SU-DHL-6 (cell line): ENCODE measurements around the gene GRID1.

Experiments used
- H2AFZ ChIP-seq: fragments of 200-600 bp; sonication (generic); 2 replicates; pipeline ENCODE4 v1.6.1; 2014; ENCODE audit warnings: low read depth, mild to moderate bottlenecking, moderate library complexity, mixed read lengths, antibody characterized with exemption, low read length; ENCODE audit not compliant: severe bottlenecking
- H3F3A ChIP-seq: fragments of 200-600 bp; shearing (Covaris generic); 2 replicates; pipeline ENCODE4 v1.6.0; 2016; ENCODE audit warnings: antibody characterized with exemption, mild to moderate bottlenecking; ENCODE audit not compliant: insufficient read depth
- H3K27ac ChIP-seq: fragments of 200-600 bp; sonication (generic); 2 replicates; pipeline ENCODE4 v1.5.1; 2016; ENCODE audit warnings: low read depth, mild to moderate bottlenecking, low read length, moderate library complexity, mixed read lengths
- H3K27me3 ChIP-seq: fragments of 200-600 bp; sonication (generic), shearing (Covaris generic); 2 replicates; pipeline ENCODE4 v1.6.0; 2014; ENCODE audit warnings: mild to moderate bottlenecking, low read length
- H3K36me3 ChIP-seq: fragments of 200-600 bp; sonication (generic); 2 replicates; pipeline ENCODE4 v1.6.1; 2014; ENCODE audit warnings: mild to moderate bottlenecking, low read length, mixed read lengths
- H3K4me2 ChIP-seq: fragments of 300-600, 200-600 bp; shearing (Covaris generic), sonication (generic); 2 replicates; pipeline ENCODE4 v1.6.0; 2014; ENCODE audit warnings: low read length, low read depth, mild to moderate bottlenecking; ENCODE audit not compliant: poor library complexity, severe bottlenecking
- H3K4me3 ChIP-seq: fragments of 200-600 bp; sonication (generic); 2 replicates; pipeline ENCODE4 v1.5.1; 2014; ENCODE audit warnings: antibody characterized with exemption, low read length, mild to moderate bottlenecking, mixed read lengths; ENCODE audit not compliant: insufficient read depth, poor library complexity, severe bottlenecking
- H3K79me2 ChIP-seq: fragments of 200-600 bp; sonication (generic); 2 replicates; pipeline ENCODE4 v1.6.1; 2014; ENCODE audit warnings: mild to moderate bottlenecking, low read length, moderate library complexity; ENCODE audit not compliant: insufficient read depth
- H3K9ac ChIP-seq: fragments of 200-600 bp; sonication (generic); 2 replicates; pipeline ENCODE4 v1.7.0; 2014; ENCODE audit warnings: mild to moderate bottlenecking, low read length
- H3K9me2 ChIP-seq: fragments of 200-600 bp; sonication (generic); replicated peaks from 2 replicates; pipeline ENCODE4 v1.6.1; 2014; ENCODE audit warnings: low read length; ENCODE audit not compliant: insufficient read depth
- H3K9me3 ChIP-seq: fragments of 200-600 bp; sonication (generic); 2 replicates; pipeline ENCODE4 v1.6.1; 2014; ENCODE audit warnings: low read length, mixed read lengths; ENCODE audit not compliant: insufficient read depth
- H4K20me1 ChIP-seq: fragments of 200-600 bp; sonication (generic); 2 replicates; pipeline ENCODE4 v1.6.1; 2014; ENCODE audit warnings: low read depth, mild to moderate bottlenecking, antibody characterized with exemption, low read length, moderate library complexity, mixed read lengths
- CTCF ChIP-seq: fragments of 200-600 bp; sonication (generic); IDR thresholded peaks from one replicate; pipeline ENCODE4 v1.5.1; 2017; ENCODE audit warnings: antibody characterized with exemption, mild to moderate bottlenecking, low read length, moderate library complexity; ENCODE audit not compliant: insufficient read depth, poor library complexity, severe bottlenecking
- EZH2phosphoT487 ChIP-seq: fragments of 200-600 bp; sonication (generic), shearing (Covaris generic); conservative IDR thresholded peaks from 2 replicates; pipeline ENCODE4 v1.6.1; 2018; ENCODE audit warnings: mild to moderate bottlenecking, antibody characterized with exemption, low read length, moderate library complexity, mixed read lengths

The GRID1 gene

DNA sequence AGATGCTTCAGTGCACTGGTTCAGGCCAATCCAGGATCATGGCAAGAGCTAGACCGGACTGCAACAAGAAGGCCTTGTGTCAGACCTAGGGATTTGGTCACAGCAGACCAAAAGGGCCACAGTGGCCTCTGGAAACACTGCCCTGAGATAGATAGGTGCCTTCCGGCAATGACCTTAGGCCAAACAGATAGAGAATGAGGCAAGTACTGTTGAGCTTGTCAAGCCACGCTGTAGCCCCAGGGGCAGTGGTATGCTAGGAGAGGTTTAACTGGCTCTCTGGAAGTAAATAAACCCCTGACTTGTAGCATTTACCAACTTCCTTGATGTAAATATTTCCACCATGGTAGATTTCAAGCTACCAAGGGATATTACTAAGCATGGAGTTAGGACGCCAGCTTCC is 197.5 kb downstream of the GRID1 start:
- TF ChIP-seq CTCF: no peak
- TF ChIP-seq EZH2phosphoT487: no peak
- no peaks in the 10 kb centered on the region for H4K20me1 ChIP-seq
- H3K9me2 ChIP-seq: no peaks in the 10 kb centered on the region
- H3K27me3 ChIP-seq: no peaks in the 10 kb centered on the region
- no peaks in the 10 kb centered on the region for H3K9me3 ChIP-seq
- no peak overlapping the region for H3K9ac ChIP-seq
- H3K4me2 ChIP-seq: no peak overlapping the region
- H3K79me2 ChIP-seq: no peaks in the 10 kb centered on the region
- no peaks in the 10 kb centered on the region for H3K36me3 ChIP-seq
- no peaks in the 10 kb centered on the region for H3F3A ChIP-seq
- H2AFZ ChIP-seq: no peak overlapping the region
- no peak overlapping the region for H3K27ac ChIP-seq
- H3K4me3 ChIP-seq: no peak overlapping the region

GRCh38 chr10:86168256-86168655 is 198.3 kb downstream of the GRID1 start:
- no peak for TF ChIP-seq CTCF
- TF ChIP-seq EZH2phosphoT487: no peak
- Histone ChIP-seq H2AFZ (no peak overlapping the region), H3K79me2 (no peaks in the 10 kb centered on the region), H3K9me3 (no peaks in the 10 kb centered on the region), H4K20me1 (no peaks in the 10 kb centered on the region), H3K9me2 (no peaks in the 10 kb centered on the region), H3K27me3 (no peaks in the 10 kb centered on the region), H3K36me3 (no peaks in the 10 kb centered on the region), H3K9ac (no peak overlapping the region), H3F3A (no peaks in the 10 kb centered on the region), H3K4me3 (no peak overlapping the region), H3K4me2 (no peak overlapping the region), H3K27ac (no peak overlapping the region)

DNA sequence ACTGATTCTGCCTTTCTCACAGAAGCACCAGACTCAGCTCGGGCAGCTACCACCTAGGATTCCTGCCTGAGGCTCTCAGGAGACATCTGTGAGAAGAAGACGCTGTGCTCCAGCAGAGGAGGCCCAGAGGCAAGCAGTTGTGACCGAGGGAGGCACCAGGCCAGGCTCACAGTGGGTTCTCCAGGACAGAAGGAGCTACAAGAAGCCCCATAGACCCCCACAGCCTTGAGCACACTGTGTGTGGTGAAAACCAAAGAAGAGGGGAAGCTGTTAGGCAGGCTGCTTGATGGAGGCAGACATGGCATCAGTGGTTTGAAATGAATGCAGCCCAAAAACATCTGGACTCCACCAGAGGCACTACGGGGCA is 198.8 kb downstream of the GRID1 start:
- Histone ChIP-seq H3K9me3 (no peaks in the 10 kb centered on the region), H2AFZ (no peak overlapping the region), H3K4me3 (no peak overlapping the region), H3K36me3 (no peaks in the 10 kb centered on the region), H3F3A (no peaks in the 10 kb centered on the region), H3K27ac (no peak overlapping the region), H4K20me1 (no peaks in the 10 kb centered on the region), H3K79me2 (no peaks in the 10 kb centered on the region), H3K9me2 (no peaks in the 10 kb centered on the region), H3K9ac (no peak overlapping the region), H3K27me3 (no peaks in the 10 kb centered on the region), H3K4me2 (no peak overlapping the region)
- TF ChIP-seq CTCF: no peak
- no peak for TF ChIP-seq EZH2phosphoT487
